H54 (cell line): Measurements from ENCODE around the gene PIP5K1C.
"Not testable (repeated sequence)": the region's sequence is repeated elsewhere in the genome, so short reads cannot be mapped to it uniquely, and the experiment has no call there.

ENCODE experiments used
- DNase-seq: peaks from one replicate; pipeline ENCODE4 v3.0.0; 2011; ENCODE audit warnings: low spot score, mixed read lengths; ENCODE audit not compliant: insufficient read length
- FAIRE-seq: peaks from 3 replicates; lab custom pipeline; 2011; peaks lifted over from hg19 to GRCh38; lab: Jason Lieb, UNC
- POLR2A ChIP-seq: IDR thresholded peaks from 2 replicates; pipeline ENCODE4 v1.6.1; 2011; ENCODE audit warnings: low read depth, mild to moderate bottlenecking, low read length

The PIP5K1C gene

GRCh38 chr19:3670796-3671679, 29.2 kb downstream of the PIP5K1C start:
- no peak for FAIRE-seq
- no peak for DNase-seq
- TF ChIP-seq POLR2A = no peak

GRCh38 chr19:3669947-3670795, 30.1 kb downstream of the PIP5K1C start:
- no peak for TF ChIP-seq POLR2A
- no peak for DNase-seq
- FAIRE-seq = no peak

GRCh38 chr19:3669082-3669946, 31.0 kb downstream of the PIP5K1C start:
- FAIRE-seq (no peak), DNase-seq (no peak)
- TF ChIP-seq POLR2A = no peak

- FAIRE-seq = no peak
- no peak for TF ChIP-seq POLR2A
- no peak for DNase-seq
These were observed 31.8 kb downstream of the PIP5K1C start for GRCh38 chr19:3668331-3669081.

- no peak for TF ChIP-seq POLR2A
- FAIRE-seq = no peak
- no peak for DNase-seq
These were observed 32.5 kb downstream of the PIP5K1C start for GRCh38 chr19:3667766-3668165.

- DNase-seq (no peak), FAIRE-seq (no peak)
- no peak for TF ChIP-seq POLR2A
These were observed 33.1 kb downstream of the PIP5K1C start for GRCh38 chr19:3667037-3667638.

- FAIRE-seq = not testable (repeated sequence)
These were observed 33.8 kb downstream of the PIP5K1C start for GRCh38 chr19:3666545-3666856.

GRCh38 chr19:3665681-3666544, 34.4 kb downstream of the PIP5K1C start:
- FAIRE-seq = no peak
- no peak for TF ChIP-seq POLR2A
- peak; percentile 79 for DNase-seq

More at GRCh38 chr19:3666545-3666856, 33.8 kb downstream of the PIP5K1C start:
- DNase-seq = not testable (repeated sequence)

- no peak for TF ChIP-seq POLR2A
- DNase-seq (no peak), FAIRE-seq (no peak)
These were observed 35.2 kb downstream of the PIP5K1C start for GRCh38 chr19:3664879-3665642.

GRCh38 chr19:3663838-3664237, 36.4 kb downstream of the PIP5K1C start:
- FAIRE-seq (no peak), DNase-seq (no peak)
- no peak for TF ChIP-seq POLR2A
